ENCODE data around the gene RPUSD1.
"Not testable (repeated sequence)": the region's sequence is repeated elsewhere in the genome, so short reads cannot be mapped to it uniquely, and the experiment has no call there.

Gene RPUSD1

GRCh38 chr16:824194-824593 lies 36.0 kb upstream of the RPUSD1 start:
- H3K9me3 Mint-ChIP-seq = no peaks in the 10 kb centered on the region
- H3K4me1 Mint-ChIP-seq (ENCODE audit: low read depth) = peaks cover 13% of the 10 kb centered on the region
- no peak overlapping the region for H3K27ac Mint-ChIP-seq
- no peak for DNase-seq
- H3K4me3 Mint-ChIP-seq = no peak overlapping the region
- no peaks in the 10 kb centered on the region for H3K36me3 Mint-ChIP-seq (ENCODE audit: low read depth)
- peaks cover 26% of the 10 kb centered on the region for H3K27me3 Mint-ChIP-seq

DNA sequence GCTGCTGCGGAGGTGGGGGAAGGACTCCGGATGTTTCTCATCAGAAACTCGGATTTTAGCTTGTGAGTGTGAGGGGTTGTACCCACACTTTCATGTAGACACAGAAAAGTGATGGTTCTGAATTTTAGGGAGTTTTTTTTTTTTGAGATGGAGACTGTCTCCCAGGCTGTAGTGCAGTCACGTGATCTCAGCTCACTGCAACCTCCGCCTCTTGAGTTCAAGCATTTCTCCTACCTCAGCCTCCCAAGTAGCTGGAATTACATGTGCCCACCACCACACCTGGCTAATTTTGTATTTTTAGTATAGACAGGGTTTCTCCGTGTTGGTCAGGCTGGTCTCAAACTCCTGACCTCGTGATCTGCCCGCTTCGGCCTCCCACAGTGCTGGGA lies 34.7 kb upstream of the RPUSD1 start:
- no peaks in the 10 kb centered on the region for H3K36me3 Mint-ChIP-seq (ENCODE audit: low read depth)
- H3K4me3 Mint-ChIP-seq = no peak overlapping the region
- H3K4me1 Mint-ChIP-seq (ENCODE audit: low read depth) = peaks cover 14% of the 10 kb centered on the region
- H3K27me3 Mint-ChIP-seq = peaks cover 24% of the 10 kb centered on the region
- no peaks in the 10 kb centered on the region for H3K9me3 Mint-ChIP-seq
- no peak for DNase-seq
- no peak overlapping the region for H3K27ac Mint-ChIP-seq

DNA sequence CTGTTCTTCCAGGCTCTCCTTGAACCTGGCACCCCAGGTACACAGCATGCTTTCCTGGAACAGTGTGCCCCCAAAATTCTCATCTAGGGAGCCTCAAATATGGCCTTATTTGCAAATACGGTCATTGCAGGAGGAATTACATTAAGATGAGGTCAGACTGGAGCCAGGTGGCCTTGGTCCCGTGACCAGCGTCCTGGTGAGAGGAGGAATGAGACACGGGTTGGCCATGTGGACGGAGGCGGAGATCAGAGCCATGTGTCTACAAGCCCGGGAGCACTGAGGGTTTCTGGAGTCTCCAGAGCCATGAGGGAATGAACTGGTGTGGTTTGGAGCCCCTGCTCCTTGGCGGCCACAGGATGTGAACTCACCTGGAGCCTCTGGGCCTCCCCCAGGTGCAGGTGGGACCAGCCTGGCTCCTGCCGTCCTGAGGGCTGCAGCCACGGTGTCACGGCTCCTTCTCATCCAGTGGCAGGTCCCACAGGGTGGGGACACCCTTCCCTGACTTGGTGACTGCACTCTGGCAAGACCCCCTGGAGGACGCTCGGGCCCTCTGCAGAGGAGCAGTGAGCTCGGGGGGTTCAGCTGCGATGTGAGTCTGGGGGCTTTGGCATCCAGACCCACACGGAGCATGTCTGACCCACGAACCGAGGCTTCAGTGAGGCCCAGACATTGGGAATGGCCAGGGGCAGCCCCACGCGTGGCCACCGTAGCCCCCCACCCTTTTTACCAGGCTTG lies 34.2 kb upstream of the RPUSD1 start:
- H3K27me3 Mint-ChIP-seq = peaks cover 25% of the 10 kb centered on the region
- H3K9me3 Mint-ChIP-seq = no peaks in the 10 kb centered on the region
- H3K27ac Mint-ChIP-seq = no peak overlapping the region
- no peak overlapping the region for H3K4me3 Mint-ChIP-seq
- DNase-seq = no peak
- H3K36me3 Mint-ChIP-seq (ENCODE audit: low read depth) = no peaks in the 10 kb centered on the region
- H3K4me1 Mint-ChIP-seq (ENCODE audit: low read depth) = peaks cover 14% of the 10 kb centered on the region

DNA sequence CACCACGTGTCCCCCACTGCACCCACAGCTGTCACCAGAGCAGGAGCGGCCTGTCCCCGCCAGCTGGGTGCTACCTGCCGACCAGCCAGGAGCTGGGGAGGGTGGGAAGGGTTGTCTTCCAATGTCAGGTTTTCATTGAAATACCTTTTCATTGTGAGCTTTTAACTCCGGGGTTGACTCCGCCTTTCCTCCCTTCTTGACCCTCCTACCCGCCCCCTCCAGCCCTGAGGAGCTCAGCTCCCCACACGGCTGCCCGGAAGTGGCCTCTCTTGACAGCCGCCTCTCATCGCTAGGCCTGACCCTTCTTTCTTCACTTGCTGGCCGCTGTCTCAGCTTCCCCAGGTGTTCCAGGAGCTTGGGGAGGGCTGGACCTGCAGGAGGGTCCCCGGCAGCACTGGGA lies 33.6 kb upstream of the RPUSD1 start:
- H3K4me3 Mint-ChIP-seq = no peak overlapping the region
- H3K36me3 Mint-ChIP-seq (ENCODE audit: low read depth) = no peaks in the 10 kb centered on the region
- no peak for DNase-seq
- H3K27me3 Mint-ChIP-seq = peaks cover 30% of the 10 kb centered on the region
- no peak overlapping the region for H3K27ac Mint-ChIP-seq
- peaks cover 14% of the 10 kb centered on the region for H3K4me1 Mint-ChIP-seq (ENCODE audit: low read depth)
- no peaks in the 10 kb centered on the region for H3K9me3 Mint-ChIP-seq

DNA sequence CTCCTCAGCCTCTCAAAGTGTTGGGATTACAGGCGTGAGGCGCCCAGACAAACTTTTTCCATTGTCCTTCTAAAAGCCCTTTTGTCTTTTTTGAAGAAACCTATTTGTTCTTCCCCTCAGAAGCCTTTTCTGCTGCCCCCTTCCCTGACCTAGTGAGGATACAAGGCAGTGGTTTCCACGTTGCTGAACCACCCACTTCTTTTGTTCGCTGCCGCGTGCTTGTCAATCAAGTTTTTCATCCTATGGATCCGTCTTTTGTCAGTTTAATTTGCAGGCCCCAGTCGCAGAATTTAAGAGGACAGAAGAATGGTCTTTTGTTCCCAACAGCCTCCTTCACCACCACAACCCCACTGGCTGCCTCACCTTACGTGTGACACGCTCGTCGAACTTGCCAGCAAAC lies 32.6 kb upstream of the RPUSD1 start:
- no peaks in the 10 kb centered on the region for H3K9me3 Mint-ChIP-seq
- H3K36me3 Mint-ChIP-seq (ENCODE audit: low read depth) = no peaks in the 10 kb centered on the region
- H3K4me1 Mint-ChIP-seq (ENCODE audit: low read depth) = peaks cover 14% of the 10 kb centered on the region
- H3K27ac Mint-ChIP-seq = no peak overlapping the region
- no peak overlapping the region for H3K4me3 Mint-ChIP-seq
- no peak for DNase-seq
- peaks cover 35% of the 10 kb centered on the region for H3K27me3 Mint-ChIP-seq

DNA sequence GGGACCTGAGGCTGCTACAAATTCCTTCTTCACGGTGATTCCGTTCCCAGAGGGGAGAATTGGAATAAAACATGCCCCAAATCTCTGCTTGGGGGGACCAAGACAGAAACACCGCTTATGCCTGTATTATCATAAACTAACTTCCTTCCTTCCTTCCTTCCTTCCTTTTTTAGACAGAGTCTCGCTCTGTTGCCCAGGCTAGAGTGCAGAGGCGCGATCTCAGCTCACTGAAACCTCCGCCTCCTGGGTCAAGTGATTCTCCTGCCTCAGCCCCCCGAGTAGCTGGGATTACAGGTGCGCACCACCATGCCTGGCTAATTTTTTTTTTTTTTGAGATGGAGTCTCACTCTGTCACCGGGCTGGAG lies 31.8 kb upstream of the RPUSD1 start:
- Mint-ChIP-seq H3K4me1 (ENCODE audit: low read depth) (peaks cover 14% of the 10 kb centered on the region), H3K27me3 (peaks cover 39% of the 10 kb centered on the region)
- not testable (repeated sequence) for H3K9me3 Mint-ChIP-seq; DNase-seq; H3K27ac Mint-ChIP-seq; H3K4me3 Mint-ChIP-seq; H3K36me3 Mint-ChIP-seq (ENCODE audit: low read depth)

DNA sequence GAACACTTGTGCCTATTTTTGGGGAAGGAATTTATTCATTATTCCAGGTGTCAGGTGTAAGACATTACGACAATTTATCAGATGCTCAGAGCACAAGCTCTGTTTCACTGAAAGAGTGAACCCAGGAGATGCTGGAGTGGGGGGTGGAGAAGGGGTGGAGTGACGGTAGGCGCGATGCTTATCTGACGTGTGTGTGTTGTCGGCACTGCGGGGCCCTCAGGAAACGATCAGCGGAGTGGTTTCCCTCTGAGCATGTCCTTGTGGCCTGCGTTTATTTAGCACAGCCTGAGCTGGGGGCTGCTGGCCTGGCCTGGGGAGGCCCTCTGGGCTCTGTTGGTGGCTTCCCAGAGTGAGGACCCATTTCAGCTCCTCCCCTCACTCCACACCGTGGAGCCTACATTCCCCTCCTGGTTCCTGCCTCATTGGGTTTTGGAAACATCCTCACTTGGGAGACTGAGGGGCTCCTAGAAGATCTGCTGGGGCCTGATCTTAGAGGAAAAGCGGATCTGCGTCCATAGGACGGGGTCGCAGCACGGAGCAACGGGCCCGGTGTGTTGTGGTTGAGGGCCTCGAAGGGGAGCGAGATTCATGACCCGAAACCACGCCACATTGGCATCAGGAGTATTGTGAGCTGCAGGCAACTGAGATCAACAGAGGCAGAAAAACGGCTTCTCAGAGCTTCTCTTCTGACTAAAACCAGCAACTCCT lies 31.3 kb upstream of the RPUSD1 start:
- Mint-ChIP-seq H3K4me3 (no peak overlapping the region), H3K9me3 (no peaks in the 10 kb centered on the region), H3K27ac (no peak overlapping the region), H3K36me3 (ENCODE audit: low read depth) (no peaks in the 10 kb centered on the region), H3K4me1 (ENCODE audit: low read depth) (peaks cover 15% of the 10 kb centered on the region), H3K27me3 (peaks cover 44% of the 10 kb centered on the region)
- peak; percentile 44 for DNase-seq

DNA sequence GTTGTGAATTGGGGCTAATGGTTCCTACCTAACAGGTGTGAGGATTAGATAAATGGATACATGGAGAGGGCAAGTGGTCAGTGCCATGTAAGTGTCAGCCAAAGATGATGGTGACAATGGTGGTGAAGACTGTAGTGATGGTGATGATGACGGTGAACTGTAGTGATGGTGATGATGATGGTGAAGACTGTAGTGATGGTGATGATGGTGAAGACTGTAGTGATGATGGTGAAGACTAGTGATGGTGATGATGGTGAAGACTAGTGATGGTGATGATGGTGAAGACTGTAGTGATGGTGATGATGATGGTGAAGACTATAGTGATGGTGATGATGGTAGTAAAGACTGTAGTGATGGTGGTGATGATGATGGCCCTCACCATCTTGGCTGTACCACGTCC lies 30.4 kb upstream of the RPUSD1 start:
- no peak for DNase-seq
- Mint-ChIP-seq H3K9me3 (no peaks in the 10 kb centered on the region), H3K36me3 (ENCODE audit: low read depth) (no peaks in the 10 kb centered on the region), H3K27ac (no peak overlapping the region), H3K4me3 (no peak overlapping the region), H3K4me1 (ENCODE audit: low read depth) (peaks cover 18% of the 10 kb centered on the region), H3K27me3 (peaks cover 47% of the 10 kb centered on the region)

GRCh38 chr16:818132-818531 lies 30.0 kb upstream of the RPUSD1 start:
- peaks cover 18% of the 10 kb centered on the region for H3K4me1 Mint-ChIP-seq (ENCODE audit: low read depth)
- H3K4me3 Mint-ChIP-seq = no peak overlapping the region
- DNase-seq = no peak
- no peak overlapping the region for H3K27ac Mint-ChIP-seq
- H3K27me3 Mint-ChIP-seq = peaks cover 43% of the 10 kb centered on the region
- no peaks in the 10 kb centered on the region for H3K9me3 Mint-ChIP-seq
- no peaks in the 10 kb centered on the region for H3K36me3 Mint-ChIP-seq (ENCODE audit: low read depth)

GRCh38 chr16:817001-817906 lies 29.1 kb upstream of the RPUSD1 start:
- no peak for DNase-seq
- peaks cover 18% of the 10 kb centered on the region for H3K4me1 Mint-ChIP-seq (ENCODE audit: low read depth)
- H3K27me3 Mint-ChIP-seq = peaks cover 47% of the 10 kb centered on the region
- no peaks in the 10 kb centered on the region for H3K9me3 Mint-ChIP-seq
- no peaks in the 10 kb centered on the region for H3K36me3 Mint-ChIP-seq (ENCODE audit: low read depth)
- H3K27ac Mint-ChIP-seq = no peak overlapping the region
- H3K4me3 Mint-ChIP-seq = no peak overlapping the region

DNA sequence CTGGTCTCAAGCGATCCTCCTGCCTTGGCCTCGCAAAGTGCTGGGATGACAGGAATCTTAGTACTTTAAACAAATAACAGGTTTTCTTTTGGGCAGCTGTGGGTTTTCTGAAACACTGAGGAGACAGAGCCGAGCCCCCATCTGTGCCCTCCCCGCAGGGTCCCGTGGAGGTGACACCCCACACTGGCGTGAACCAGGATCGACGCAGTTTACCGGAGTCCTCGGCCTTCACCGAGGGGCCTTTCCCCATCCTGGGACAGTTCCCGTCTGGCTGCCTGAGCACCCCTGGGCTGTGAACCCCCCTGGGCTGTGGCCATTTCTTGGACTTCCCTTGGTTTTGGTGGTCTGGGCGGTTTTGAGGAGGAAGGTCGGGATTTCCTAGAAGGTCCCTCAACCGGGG lies 27.7 kb upstream of the RPUSD1 start:
- no peak overlapping the region for H3K4me3 Mint-ChIP-seq
- H3K4me1 Mint-ChIP-seq (ENCODE audit: low read depth) = peaks cover 18% of the 10 kb centered on the region
- no peak for DNase-seq
- H3K27me3 Mint-ChIP-seq = peaks cover 47% of the 10 kb centered on the region
- no peaks in the 10 kb centered on the region for H3K36me3 Mint-ChIP-seq (ENCODE audit: low read depth)
- H3K27ac Mint-ChIP-seq = no peak overlapping the region
- no peaks in the 10 kb centered on the region for H3K9me3 Mint-ChIP-seq

DNA sequence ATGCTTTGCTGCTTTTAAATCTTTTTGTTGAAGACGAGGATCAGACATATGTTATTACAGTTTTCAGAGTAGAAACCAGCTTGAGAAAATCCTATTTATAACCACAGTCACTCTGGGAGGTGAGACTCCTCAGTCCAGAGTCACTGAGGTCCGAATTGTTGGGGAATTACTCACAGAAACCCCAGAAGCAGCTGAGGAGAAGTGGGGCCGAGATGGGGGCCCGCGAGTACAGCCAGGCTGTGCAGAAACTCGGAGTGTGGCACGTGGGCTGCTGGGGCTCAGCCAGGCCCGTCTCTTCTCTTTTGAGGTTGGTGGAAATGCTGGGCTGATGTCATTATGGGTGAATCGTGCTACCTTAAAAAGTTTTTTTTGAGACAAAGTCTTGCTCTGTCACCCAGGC lies 26.8 kb upstream of the RPUSD1 start:
- no peak for DNase-seq
- peaks cover 45% of the 10 kb centered on the region for H3K27me3 Mint-ChIP-seq
- H3K36me3 Mint-ChIP-seq (ENCODE audit: low read depth) = no peaks in the 10 kb centered on the region
- H3K9me3 Mint-ChIP-seq = no peaks in the 10 kb centered on the region
- peaks cover 13% of the 10 kb centered on the region for H3K4me1 Mint-ChIP-seq (ENCODE audit: low read depth)
- H3K4me3 Mint-ChIP-seq = no peak overlapping the region
- H3K27ac Mint-ChIP-seq = no peak overlapping the region

GRCh38 chr16:813916-814412 lies 25.8 kb upstream of the RPUSD1 start:
- Mint-ChIP-seq H3K4me1 (ENCODE audit: low read depth) (peaks cover 9% of the 10 kb centered on the region), H3K27ac (no peak overlapping the region), H3K9me3 (no peaks in the 10 kb centered on the region), H3K36me3 (ENCODE audit: low read depth) (no peaks in the 10 kb centered on the region), H3K4me3 (no peak overlapping the region), H3K27me3 (peaks cover 37% of the 10 kb centered on the region)
- no peak for DNase-seq

- Mint-ChIP-seq H3K27ac (no peak overlapping the region), H3K36me3 (ENCODE audit: low read depth) (no peaks in the 10 kb centered on the region), H3K9me3 (no peaks in the 10 kb centered on the region), H3K4me3 (no peak overlapping the region), H3K4me1 (ENCODE audit: low read depth) (peaks cover 13% of the 10 kb centered on the region), H3K27me3 (peaks cover 37% of the 10 kb centered on the region)
- peak; percentile 79 for DNase-seq
Observed at GRCh38 chr16:813204-813915, 25.2 kb upstream of the RPUSD1 start.
